HG03354 (cell line): ENCODE results near the gene C3orf20.
A peak's percentile ranks its signal among the peaks of the same experiment; 100 is the strongest.

Experiments
- ATAC-seq: cut with Tn5 transposase; IDR thresholded peaks from one replicate; pipeline ENCODE4 v1.9.1; 2021; ENCODE audit warnings: mild to moderate bottlenecking; ENCODE audit not compliant: unreplicated experiment, poor library complexity, severe bottlenecking

The C3orf20 gene

DNA sequence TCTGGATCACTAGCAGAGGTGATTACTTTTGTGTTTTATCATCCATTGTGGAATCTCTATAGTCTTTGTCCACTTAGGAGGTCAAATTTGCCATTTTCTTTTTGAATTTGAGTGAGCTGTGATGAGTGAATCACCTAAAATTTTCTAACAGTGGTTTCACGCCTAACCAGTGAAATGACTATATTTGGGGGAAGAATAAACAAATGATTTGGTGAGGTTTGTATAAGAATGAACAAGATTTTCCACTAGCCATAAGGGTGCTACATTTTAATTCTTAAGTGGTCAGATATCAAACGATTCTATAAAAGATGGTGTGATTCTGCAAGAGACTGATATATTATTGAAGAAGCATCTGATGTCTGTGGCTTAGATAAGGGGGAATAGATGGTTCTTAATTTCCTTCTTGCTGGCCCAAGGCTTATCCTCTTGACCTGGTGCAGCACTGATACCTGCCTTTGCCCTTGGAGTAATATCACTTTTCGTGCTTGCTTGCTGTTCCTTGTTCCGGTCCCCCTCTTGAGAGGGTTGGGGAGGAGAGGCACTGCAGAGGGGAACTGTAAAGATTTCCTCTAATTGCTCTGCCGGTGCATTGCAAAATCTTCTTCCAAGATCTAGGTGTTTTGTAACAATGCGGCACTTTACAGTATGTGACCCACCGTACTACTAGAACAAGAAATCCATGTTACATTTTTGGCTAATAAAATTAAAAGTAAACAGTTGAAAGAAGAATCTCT is 14.5 kb downstream of the C3orf20 start:
- ATAC-seq, result no peak

DNA sequence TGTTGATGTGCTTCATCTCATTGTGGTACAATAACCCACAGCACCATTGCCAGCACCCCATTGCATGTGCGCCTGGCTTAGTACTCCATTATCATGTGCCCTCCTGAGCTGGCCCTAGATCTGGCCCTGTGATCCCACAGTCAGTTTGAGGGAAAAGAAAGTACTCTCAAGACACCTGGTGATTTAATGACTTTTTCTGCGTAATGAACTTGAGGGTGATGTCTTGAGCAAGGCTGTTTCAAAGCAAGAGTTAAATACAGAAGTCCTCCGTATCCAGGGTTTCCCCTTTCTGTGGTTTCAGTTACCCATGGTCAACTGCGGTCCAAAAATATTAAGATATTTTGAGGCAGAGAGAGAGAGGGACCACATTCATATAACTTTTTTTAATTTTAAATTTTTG is 16.3 kb downstream of the C3orf20 start:
- ATAC-seq, result peak; percentile 42

DNA sequence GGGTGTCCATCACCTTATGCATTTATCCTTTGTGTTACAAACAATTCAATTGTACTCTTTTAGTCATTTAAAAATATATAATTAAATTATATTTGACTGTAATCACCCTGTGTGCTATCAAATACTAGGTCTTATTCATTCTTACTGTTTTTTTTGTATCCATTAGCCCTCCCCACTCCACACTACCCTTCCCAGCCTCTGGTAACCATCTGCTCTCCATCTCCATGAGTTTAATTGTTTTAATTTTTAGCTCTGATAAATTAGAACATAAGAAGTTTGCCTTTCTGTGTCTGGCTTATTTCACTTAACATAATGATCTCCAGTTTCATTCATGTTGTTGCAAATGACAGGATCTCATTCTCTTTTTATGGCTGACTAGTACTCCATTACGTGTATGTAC is 16.8 kb downstream of the C3orf20 start:
- no peak for ATAC-seq

DNA sequence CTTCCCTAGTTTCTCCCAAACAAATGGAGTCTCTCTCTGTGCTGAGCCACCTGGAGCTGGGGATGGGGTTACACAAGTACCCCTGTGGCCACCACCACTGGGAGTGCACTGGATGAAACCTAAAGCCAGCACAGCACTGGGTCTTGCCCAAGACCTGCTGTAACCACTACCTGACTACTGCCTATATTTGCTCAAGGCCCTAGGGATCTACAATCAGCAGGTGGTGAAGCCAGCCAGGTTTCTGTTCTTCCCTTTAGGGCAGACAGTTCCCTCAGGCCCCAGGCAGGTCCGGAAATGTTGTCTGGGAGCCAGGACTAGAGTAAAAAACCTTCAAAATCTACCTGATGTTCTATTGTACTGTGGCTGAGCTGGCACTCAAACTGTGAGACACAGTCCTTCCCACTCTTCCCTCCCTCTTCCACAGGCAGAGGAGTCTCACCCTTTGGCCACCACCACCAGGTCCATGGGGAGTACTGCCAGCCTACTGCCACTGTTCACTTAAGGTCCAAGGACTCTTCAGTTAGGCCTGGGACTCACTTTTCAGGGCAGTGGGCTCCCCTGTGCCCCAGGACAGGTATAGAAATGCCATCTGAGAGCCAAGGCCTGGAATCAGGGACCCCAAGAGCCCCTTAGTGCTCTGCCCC is 23.8 kb downstream of the C3orf20 start:
- ATAC-seq, result no peak

DNA sequence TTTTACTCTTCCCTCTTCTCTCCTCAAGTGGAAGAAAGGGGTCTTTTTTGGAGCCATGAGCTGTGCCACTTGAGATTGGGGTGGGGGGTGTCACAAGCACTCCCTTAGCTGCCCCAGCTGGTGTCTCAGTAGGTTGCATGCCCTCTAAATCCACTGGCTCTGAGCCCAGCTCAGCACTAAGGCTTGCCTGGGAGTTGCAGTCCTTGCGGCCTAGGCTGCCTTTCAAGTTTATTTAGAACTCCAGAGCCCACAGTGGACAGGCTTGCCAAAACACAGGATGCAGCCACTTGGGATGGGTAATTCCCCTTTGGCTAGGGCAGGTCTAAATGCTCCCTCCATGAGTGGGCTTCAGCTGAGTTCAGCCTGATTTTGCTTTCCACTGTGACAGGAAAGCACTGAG is 24.7 kb downstream of the C3orf20 start:
- no peak for ATAC-seq

DNA sequence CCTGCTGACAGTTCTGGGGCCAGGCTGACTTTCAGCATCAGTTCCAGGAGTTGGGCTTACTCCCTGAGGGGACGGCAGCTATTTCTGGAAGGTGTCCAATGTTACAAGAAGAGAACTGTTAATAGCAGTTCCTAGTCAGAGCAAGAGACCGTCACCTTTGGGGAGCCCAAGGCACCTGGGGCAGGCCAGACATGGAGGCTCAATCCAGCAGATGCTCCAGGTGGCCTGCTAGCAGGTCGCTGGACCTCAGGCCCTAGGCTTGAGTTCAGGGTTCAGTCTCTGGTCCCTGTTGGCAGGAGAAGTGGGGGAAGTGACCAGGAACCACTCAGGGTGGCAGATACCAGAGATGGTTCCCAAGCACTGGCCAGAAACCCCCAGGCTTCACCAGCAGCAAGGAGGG is 25.9 kb downstream of the C3orf20 start:
- no peak for ATAC-seq

DNA sequence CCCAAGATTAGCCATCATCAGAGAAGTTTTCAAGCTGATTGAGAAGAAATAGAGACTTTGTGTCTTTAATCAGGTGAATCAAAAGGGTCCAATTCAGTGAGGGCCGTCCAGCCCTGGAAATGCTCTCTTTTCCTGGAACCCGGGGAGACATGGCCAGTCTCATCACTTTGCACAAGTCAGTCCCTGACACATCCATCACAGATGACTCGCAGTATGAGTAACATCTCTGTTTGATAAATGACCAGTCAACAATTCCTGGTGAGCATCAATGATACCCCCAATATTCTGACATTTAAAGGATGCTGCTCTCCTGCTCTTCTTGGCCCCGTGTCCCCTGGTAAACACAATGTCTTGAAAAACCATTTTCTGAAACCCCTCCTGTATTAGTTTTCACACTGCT is 26.7 kb downstream of the C3orf20 start:
- ATAC-seq, result no peak

DNA sequence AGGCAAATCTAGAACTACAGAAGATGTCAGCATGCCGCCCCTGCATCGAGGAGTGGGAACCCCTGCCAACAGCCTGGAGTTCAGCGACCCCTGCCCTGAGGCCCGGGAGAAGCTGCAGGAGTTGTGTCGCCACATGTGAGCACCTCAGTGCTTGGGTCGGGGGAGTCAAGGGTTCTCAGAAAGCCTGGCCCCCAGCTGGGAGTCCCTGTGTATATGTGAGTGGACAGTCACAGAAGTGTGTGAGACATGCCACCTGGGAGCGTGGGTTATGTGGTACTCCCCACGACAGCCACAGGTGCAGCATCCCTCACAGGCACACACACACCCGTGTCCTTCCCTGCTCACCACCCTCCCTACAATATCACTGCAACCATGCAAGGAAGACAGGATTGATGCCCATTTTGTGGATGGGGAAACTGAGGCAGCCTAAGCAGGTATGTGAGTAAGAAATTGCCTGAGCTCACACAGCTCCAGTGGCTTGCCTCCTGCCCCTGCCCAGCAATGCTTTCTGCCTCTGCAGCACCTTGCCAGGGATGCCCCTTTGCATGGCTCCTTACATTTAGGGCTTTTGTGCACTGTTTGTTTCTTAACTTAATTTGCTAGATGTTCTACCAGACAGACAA is 28.3 kb downstream of the C3orf20 start:
- ATAC-seq, result no peak

DNA sequence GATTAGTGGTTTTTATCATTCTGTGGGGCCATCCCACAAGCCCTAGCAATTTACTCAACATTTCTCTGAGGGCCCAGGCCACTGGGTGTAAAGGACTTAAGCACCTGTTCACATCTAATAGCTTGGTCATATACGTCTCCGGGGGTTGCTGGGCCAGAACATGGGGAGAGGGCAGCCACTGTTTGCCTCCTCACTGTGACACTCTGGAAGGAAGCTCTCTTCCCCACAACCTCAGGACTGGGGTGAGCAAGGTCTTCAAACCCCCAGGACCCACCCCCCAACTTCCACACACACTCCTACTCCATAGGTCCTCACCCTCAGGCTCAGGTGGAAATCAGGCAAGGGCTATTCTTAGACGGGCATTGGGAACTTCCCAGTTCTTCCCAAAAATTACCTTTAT is 28.9 kb downstream of the C3orf20 start:
- ATAC-seq, result no peak

DNA sequence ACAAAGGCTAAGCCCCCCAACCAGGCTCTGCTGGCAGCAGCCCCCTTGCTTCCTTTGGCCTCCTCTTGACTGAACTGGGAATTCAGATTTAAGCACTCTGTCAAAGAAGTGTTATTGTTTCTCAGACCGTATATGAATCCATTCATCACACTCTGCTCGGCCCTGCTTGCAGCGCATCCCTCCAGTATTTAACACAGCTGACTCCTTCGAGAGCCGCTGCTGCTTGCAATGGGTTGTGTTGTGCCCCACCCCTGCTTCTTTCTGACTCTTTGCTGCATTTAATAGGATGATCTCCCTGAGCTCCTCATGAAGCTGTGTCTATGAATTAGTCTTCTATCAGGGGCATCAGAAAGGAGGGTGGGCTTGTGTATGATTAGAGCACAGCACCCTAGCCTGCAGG is 31.2 kb downstream of the C3orf20 start:
- ATAC-seq, result no peak

DNA sequence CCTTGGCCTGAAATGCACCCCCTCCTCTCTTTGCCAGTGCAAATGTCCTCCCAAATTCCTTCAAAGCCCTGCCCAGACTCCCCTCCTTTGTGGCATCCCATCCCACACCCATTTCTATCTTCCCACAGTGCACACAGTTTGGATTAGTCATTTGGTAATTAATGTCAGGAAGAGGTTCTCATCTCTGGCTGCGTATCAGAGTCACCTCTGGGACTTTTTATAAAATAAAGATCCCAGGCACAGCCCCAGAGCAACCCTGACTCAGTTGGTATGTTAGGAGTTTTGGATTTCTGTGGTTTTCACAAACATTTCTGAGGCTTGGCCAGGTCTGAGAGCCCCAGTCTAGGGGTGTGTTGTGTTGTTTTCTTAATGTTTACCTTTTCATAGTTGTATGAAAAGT is 41.6 kb downstream of the C3orf20 start:
- no peak for ATAC-seq

DNA sequence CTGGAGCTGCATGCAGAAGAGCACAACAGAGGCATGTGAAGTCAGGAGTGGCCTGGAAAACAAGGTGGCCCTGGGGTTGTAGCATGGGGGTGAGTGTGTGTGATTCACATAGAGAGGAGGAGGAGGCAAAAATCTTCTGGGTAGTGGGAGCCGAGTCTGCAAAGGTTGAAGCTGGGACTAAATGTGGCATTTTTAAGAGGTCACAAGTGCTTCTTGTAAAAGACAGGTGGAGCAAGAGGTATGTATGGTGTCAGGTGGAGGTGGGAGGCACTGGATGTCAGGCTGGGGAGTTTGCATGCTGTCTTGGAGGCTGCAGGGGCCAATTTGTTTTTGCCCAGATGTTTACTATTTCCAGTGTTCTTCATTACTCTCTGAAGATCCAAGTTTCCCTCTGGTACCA is 42.4 kb downstream of the C3orf20 start:
- ATAC-seq, result no peak

DNA sequence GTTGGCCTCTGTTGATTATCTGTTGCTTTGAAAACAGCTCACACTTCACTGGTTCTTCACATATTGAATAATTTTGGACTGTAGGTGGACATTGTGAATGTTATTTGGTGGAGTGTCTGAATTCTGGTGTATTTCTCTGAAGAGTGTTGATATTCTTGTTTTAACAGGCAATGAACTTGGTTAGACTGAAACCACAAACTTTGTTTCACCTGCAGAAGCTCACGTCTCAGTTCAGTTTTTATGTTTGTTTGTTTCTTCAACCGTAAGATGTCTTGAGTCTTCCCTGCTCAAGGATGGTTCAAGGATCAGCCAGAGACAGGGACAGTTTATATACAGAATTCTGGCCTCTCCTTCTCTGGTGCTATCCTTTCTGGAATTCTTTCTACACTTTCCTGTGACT is 43.6 kb downstream of the C3orf20 start:
- peak; percentile 64 for ATAC-seq

DNA sequence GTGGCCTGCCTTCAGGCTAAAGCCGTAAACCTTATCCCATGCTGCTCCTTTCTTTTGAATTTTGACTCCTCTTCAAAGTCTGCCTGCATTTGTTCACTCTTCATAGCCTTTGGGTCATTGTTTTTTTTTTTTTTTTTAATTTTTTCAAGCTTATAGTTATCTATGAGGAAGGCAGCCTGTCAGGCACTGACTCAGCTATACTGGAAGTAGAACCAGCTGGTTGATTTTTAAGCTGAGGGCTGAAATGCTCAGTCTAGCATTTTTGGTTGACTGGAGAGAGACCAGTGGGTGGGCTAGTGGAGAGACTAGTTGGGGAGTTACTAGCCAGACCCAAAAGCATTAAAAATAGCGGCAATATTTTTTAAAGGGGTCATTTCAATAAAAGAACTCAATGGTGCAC is 44.1 kb downstream of the C3orf20 start:
- peak; percentile 57 for ATAC-seq

DNA sequence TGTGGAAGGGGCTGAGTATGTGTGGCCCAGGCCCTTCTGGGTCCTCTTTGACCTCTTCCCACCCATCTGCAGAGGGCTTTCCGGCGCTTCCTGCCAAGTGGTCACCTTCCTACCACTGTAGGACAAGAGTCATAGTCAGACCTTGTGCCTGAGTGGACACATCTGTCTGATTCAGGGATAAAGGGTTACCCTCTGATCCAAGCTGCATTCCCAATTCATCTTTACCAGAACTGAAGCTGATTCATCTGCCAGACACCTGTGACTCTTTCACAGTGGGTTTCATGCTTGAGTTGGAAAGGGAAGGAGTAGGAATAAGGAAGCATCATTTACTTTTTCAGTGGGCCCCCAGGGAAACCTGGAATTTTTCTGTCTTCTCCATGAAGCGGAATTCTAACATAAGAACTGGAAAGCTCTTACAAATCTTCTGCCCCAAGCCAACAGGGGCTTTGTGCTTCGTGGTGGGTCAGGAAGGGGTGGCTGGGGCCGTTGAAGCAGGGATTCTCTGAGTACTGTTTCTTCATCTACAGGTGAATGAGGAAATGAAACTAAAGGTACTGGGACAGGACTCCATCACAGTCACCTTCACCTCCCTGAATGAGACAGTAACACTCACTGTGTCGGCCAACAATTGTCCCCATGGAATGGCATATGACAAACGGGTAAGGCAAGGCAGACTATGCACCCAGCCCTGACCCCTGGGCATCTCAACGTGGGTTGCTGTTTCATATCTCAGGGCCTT is 46.4 kb downstream of the C3orf20 start:
- ATAC-seq, result no peak

DNA sequence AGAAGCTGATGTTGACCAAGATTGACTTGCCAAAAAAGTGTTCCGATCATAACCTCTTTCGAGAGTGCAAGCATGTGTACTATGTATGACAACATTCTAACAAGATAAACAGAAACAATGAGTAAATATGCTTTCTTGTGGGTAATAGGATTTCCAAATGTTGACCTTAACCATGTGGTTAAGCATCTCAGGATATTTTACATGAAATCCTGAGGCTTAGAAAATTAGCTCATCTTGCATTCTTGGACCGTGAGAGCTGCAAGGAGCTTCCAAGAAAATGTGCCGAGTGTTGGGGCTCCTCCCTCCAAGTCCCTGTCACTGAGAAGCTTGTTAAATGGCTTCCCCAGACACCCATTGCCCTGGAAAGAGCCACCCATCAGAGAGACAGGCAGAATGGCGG is 50.1 kb downstream of the C3orf20 start:
- ATAC-seq, result no peak

DNA sequence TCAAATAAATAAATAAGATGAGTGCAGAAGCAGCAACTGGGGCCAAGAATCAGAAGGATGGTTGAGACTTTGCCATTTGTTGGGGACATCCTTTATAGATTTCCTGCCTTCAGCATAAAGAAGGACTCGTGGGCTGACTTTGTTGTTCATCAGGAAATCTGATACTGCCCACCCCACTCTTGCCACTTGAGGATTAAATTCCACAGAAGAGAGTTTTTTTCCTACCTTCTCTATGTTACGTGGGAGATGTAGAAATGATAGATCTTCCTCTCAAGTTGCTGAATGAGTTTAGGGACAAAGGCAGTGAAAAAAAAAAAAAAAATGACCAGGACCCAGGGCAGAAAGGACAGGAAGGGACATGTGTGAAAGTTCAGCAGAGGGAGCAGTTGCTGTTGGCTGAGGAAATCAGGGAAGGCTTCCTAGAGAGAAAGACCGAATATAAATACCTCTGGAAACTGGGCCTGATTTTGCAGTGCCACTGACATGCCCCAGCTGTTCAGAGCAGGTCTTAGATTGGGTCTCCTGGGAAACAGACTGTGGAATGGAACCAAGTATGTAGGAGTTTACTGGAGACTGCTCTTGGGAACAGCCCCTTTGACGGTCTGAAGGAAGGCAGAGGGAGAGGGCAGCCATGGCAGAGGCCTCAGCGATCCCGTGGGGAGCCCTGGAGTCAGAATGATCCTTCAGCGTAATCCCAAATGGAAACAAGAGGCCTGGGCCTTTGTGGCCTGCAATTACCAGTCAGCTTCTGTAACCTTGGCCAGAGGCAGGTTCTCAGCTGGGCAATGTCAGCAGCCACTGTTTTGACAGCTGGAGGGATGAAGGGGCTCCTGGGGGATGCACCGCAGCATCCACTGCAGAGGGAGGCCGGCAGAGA is 50.9 kb downstream of the C3orf20 start:
- ATAC-seq, result no peak

DNA sequence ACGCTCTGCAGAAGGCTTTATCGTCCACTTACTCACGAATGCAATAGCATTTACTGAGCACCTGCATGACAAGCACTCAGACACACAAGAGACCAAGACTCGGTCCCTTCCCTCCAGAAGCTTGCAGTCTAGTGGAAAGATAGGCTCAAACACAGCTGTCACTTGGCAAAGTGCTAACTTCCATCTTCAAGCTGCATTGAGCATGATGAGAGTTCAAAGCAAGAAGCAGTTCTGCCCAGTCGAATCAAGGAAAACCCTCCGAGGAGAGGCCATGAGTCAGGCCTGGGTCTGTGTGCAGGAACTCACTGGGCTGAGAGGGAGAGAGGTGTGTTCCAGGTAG is 51.5 kb downstream of the C3orf20 start:
- no peak for ATAC-seq

DNA sequence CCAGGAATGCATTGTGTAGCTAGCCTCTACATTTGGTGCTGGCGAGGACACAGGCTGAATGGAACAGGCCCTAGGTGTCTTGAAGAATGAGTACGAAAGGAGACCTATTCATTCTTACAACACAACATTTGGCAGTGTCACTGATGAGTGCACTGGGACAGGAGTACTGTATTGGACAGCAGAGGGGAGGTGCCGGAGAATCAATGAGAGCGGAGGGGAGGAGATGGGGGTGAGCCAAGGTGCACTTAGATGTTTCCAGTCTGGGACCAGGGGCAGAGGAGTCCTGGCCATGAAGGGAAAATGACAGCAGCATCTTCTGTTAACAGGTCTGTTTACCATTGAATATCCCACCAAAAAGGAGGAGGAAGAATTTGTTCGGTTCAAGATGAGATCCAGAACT is 53.2 kb downstream of the C3orf20 start:
- no peak for ATAC-seq
